NT2/D1 (cell line): Measurements from ENCODE around the gene CSRP1.

ENCODE experiments used
- SUZ12 ChIP-seq: IDR thresholded peaks from 2 replicates; pipeline ENCODE4 v1.6.1; 2011; ENCODE audit not compliant: insufficient read length, insufficient read depth; ENCODE audit errors: extremely low read depth
- YY1 ChIP-seq: IDR thresholded peaks from 2 replicates; pipeline ENCODE4 v1.6.1; 2011; ENCODE audit not compliant: insufficient read length, insufficient read depth
- ZNF274 ChIP-seq: IDR thresholded peaks from 2 replicates; pipeline ENCODE4 v1.6.1; 2011; ENCODE audit warnings: mild to moderate bottlenecking, low read depth, low read length

- no peak for TF ChIP-seq YY1
- TF ChIP-seq ZNF274, result no peak
- no peak for TF ChIP-seq SUZ12
Observed at GRCh38 chr1:201445310-201445709, 61.6 kb downstream of the CSRP1 start.
